Trophoblast cell (in vitro differentiated cells and primary cell): Measurements from ENCODE around the gene ZFHX3.
A peak's percentile ranks its signal among the peaks of the same experiment; 100 is the strongest.

Experiments used
- DNase-seq, 2 donors: peaks; one replicate each; pipeline ENCODE4 v3.0.0-alpha.2; 2016
- H2AFZ ChIP-seq: 2 replicates; pipeline ENCODE4 v1.6.1; 2013; ENCODE audit warnings: low read length, moderate library complexity, mild to moderate bottlenecking; ENCODE audit not compliant: insufficient read depth, poor library complexity
- H2AK5ac ChIP-seq: 2 replicates; pipeline ENCODE4 v1.6.1; 2013; ENCODE audit warnings: mild to moderate bottlenecking, low read length
- H2BK120ac ChIP-seq: 2 replicates; pipeline ENCODE4 v1.6.1; 2013; ENCODE audit warnings: low read length, mild to moderate bottlenecking, moderate library complexity; ENCODE audit not compliant: insufficient read depth, poor library complexity
- H2BK12ac ChIP-seq: 2 replicates; pipeline ENCODE4 v1.6.1; 2013; ENCODE audit warnings: mild to moderate bottlenecking, low read length, moderate library complexity
- H2BK5ac ChIP-seq: 2 replicates; pipeline ENCODE4 v1.6.1; 2013; ENCODE audit warnings: low read length, low read depth, moderate library complexity, mild to moderate bottlenecking; ENCODE audit not compliant: poor library complexity
- H3K14ac ChIP-seq: 2 replicates; pipeline ENCODE4 v1.6.1; 2013; ENCODE audit warnings: mild to moderate bottlenecking, low read length
- H3K18ac ChIP-seq: 2 replicates; pipeline ENCODE4 v1.6.1; 2013; ENCODE audit warnings: mild to moderate bottlenecking, low read length
- H3K23ac ChIP-seq: 2 replicates; pipeline ENCODE4 v1.6.1; 2013; ENCODE audit warnings: low read length
- H3K27ac ChIP-seq: 2 replicates; pipeline ENCODE4 v1.5.1; 2013; ENCODE audit warnings: low read depth, mild to moderate bottlenecking, inconsistent platforms, low read length, moderate library complexity
- H3K27me3 ChIP-seq: 2 replicates; pipeline ENCODE4 v1.6.1; 2013; ENCODE audit warnings: inconsistent platforms, mild to moderate bottlenecking, low read length, moderate library complexity; ENCODE audit not compliant: insufficient read depth
- H3K36me3 ChIP-seq, 2 experiments: 1 replicate in 1 of 2; 2 replicates in 1 of 2; pipeline ENCODE4 v1.6.1; 2013; ENCODE audit warnings: low read length in 2 of 2, mild to moderate bottlenecking in 2 of 2, moderate library complexity in 1 of 2; ENCODE audit not compliant: insufficient read depth in 2 of 2, control insufficient read depth in 1 of 2
- H3K4ac ChIP-seq: 2 replicates; pipeline ENCODE4 v1.6.1; 2013; ENCODE audit warnings: low read depth, mild to moderate bottlenecking, low read length, moderate library complexity
- H3K4me1 ChIP-seq, 2 experiments: 1 replicate in 1 of 2; 2 replicates in 1 of 2; pipeline ENCODE4 v1.6.1; 2013; ENCODE audit warnings: low read length in 2 of 2, mild to moderate bottlenecking in 2 of 2, moderate library complexity in 1 of 2; ENCODE audit not compliant: insufficient read depth in 2 of 2, control insufficient read depth in 1 of 2
- H3K4me2 ChIP-seq: 2 replicates; pipeline ENCODE4 v1.6.1; 2013; ENCODE audit warnings: inconsistent platforms, mild to moderate bottlenecking, low read length, moderate library complexity
- H3K4me3 ChIP-seq: 2 replicates; pipeline ENCODE4 v1.5.1; 2013; ENCODE audit warnings: mild to moderate bottlenecking, low read depth, low read length, inconsistent platforms
- H3K79me1 ChIP-seq: one replicate; pipeline ENCODE4 v1.6.1; 2013; ENCODE audit warnings: low read length
- H3K79me2 ChIP-seq: 2 replicates; pipeline ENCODE4 v1.6.1; 2013; ENCODE audit warnings: low read length, mild to moderate bottlenecking; ENCODE audit not compliant: control insufficient read depth, insufficient read depth, poor library complexity
- H3K9ac ChIP-seq: 2 replicates; pipeline ENCODE4 v1.6.1; 2013; ENCODE audit warnings: mild to moderate bottlenecking, low read length
- H3K9me3 ChIP-seq: 2 replicates; pipeline ENCODE4 v1.6.1; 2013; ENCODE audit warnings: low read depth, mild to moderate bottlenecking, control low read depth, inconsistent platforms, low read length; ENCODE audit not compliant: insufficient read depth
- H4K12ac ChIP-seq: 2 replicates; pipeline ENCODE4 v1.6.1; 2013; ENCODE audit warnings: low read depth, mild to moderate bottlenecking, low read length, moderate library complexity
- H4K8ac ChIP-seq: 2 replicates; pipeline ENCODE4 v1.6.1; 2013; ENCODE audit warnings: low read depth, mild to moderate bottlenecking, low read length, moderate library complexity
- H4K91ac ChIP-seq: one replicate; pipeline ENCODE4 v1.6.1; 2013; ENCODE audit warnings: low read depth, mild to moderate bottlenecking, low read length, moderate library complexity
- WGBS: extraction: QIAGEN DNeasy Blood & Tissue Kit; methylation state at CpG from one replicate; pipeline ENCODE4 v1.1.7; 2013; ENCODE audit warnings: missing lambda C conversion rate; ENCODE audit not compliant: insufficient read length, insufficient coverage; ENCODE audit errors: extremely low coverage; 5-methylcytosine and 5-hydroxymethylcytosine counted together

The ZFHX3 gene

DNA sequence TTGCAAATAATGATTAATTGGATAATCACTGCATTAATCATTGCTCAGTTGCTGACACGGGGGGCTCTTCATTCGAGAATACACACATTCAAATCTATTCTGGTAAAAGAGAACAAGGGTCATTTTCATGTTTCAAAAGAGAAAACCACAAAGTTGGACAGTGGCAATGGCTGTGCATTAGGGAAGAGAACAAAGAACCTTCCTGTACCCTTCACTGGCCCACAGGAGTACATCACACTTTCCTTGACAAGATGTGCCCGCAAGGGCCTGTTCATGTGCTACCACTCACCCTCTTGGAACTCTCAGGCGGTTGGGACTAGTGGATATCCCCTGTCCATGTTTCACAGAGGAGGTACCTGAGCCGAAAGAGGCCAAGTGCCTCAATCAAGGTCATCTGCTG lies 223.2 kb downstream of the ZFHX3 start:
- Histone ChIP-seq H3K4ac (no peak overlapping the region), H3K27ac (no peak overlapping the region), H3K79me1 (no peaks in the 10 kb centered on the region), H4K8ac (no peak overlapping the region), H3K9ac (no peak overlapping the region), H3K4me3 (no peak overlapping the region), H3K4me2 (no peak overlapping the region), H2BK120ac (no peak overlapping the region), H3K27me3 (no peaks in the 10 kb centered on the region), H3K79me2 (no peaks in the 10 kb centered on the region), H2AFZ (no peak overlapping the region), H3K18ac (no peak overlapping the region), H3K4me1 (no peaks in the 10 kb centered on the region), H2BK12ac (no peak overlapping the region), H4K12ac (no peak overlapping the region), H4K91ac (no peak overlapping the region), H3K14ac (no peak overlapping the region), H2BK5ac (no peak overlapping the region), H2AK5ac (no peak overlapping the region), H3K23ac (no peak overlapping the region), H3K9me3 (no peaks in the 10 kb centered on the region), H3K36me3 (peaks cover 9% of the 10 kb centered on the region in 2 experiments)
- DNase-seq = no peak
- WGBS = no CpG with 5 or more reads among the region's 5 CpGs

DNA sequence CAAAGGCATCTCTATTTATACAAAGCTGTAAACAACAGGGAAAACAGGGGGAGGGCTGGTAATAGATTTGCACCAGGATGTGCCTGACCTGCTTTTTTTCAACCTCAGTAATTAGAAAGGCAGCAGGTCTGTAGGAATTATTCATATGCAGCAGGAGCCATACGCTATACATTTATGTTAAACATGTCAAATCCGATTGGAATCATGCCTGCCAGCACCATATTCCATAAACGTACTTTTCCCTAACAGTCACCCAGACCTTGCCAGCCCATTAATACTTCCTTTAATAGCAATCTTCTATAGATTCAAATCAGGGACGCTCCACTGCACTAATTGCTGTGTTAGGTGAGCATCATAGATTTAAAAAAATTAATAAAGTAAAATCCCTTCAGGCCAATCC lies 223.9 kb downstream of the ZFHX3 start:
- no peak overlapping the region for H3K9ac ChIP-seq
- no peak overlapping the region for H3K4ac ChIP-seq
- H2AK5ac ChIP-seq = no peak overlapping the region
- no CpG with 5 or more reads among the region's 4 CpGs for WGBS
- H3K27ac ChIP-seq = no peak overlapping the region
- H4K12ac ChIP-seq = no peak overlapping the region
- no peaks in the 10 kb centered on the region for H3K9me3 ChIP-seq
- H3K4me3 ChIP-seq = no peak overlapping the region
- no peaks in the 10 kb centered on the region for H3K79me2 ChIP-seq
- no peak overlapping the region for H2BK5ac ChIP-seq
- H3K14ac ChIP-seq = no peak overlapping the region
- H3K18ac ChIP-seq = no peak overlapping the region
- peaks cover 4 to 6% of the 10 kb centered on the region in 2 experiments for H3K36me3 ChIP-seq
- no peak overlapping the region for H2BK12ac ChIP-seq
- no peak overlapping the region for H4K91ac ChIP-seq
- no peak for DNase-seq
- H2AFZ ChIP-seq = no peak overlapping the region
- no peaks in the 10 kb centered on the region for H3K79me1 ChIP-seq
- H3K27me3 ChIP-seq = no peaks in the 10 kb centered on the region
- no peaks in the 10 kb centered on the region for H3K4me1 ChIP-seq
- H3K4me2 ChIP-seq = no peak overlapping the region
- no peak overlapping the region for H3K23ac ChIP-seq
- no peak overlapping the region for H2BK120ac ChIP-seq
- H4K8ac ChIP-seq = no peak overlapping the region

DNA sequence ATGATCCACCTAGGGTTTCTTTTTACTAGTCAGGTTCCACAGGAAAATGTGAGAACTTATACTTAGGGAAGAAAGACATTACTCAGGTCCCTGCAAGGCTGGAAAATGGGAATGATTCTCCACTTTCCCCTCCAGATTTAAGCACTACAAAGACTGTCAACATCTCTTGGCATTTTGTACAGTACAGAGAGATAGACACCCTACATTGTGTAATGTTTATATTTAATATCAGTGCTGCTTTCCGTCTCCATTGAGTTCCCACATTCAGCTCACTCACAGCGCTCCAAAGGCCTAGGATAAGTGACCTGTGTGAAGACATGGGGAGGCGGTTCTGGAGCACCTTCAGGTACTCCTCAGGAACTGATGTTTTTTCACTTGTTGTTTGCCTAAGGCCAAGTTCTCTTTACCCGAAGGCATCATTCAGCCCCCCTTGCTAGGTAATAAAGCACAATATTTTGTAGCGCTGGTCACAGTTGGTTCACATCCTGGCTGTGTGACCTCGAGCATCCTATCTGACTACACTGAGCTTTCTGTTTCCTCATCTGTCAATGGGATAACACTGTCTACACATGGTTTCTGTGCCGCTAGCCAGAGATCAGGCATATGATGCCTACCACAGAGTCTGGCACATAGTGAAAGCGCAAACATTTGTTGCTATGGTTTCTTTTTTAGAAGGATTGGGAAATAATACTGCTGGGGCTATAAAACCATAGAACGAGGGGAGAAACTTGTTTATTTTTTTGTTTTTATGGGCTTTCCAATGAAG lies 226.6 kb downstream of the ZFHX3 start:
- Histone ChIP-seq H3K79me1 (no peaks in the 10 kb centered on the region), H3K27me3 (no peaks in the 10 kb centered on the region), H4K12ac (no peak overlapping the region), H3K9me3 (no peaks in the 10 kb centered on the region), H3K9ac (no peak overlapping the region), H3K23ac (no peak overlapping the region), H3K14ac (no peak overlapping the region), H4K8ac (no peak overlapping the region), H2AK5ac (no peak overlapping the region), H3K36me3 (peaks cover 0 to 2% of the 10 kb centered on the region in 2 experiments), H3K18ac (no peak overlapping the region), H3K4me1 (no peaks in the 10 kb centered on the region), H3K4me2 (no peak overlapping the region), H2AFZ (no peak overlapping the region), H4K91ac (no peak overlapping the region), H2BK12ac (no peak overlapping the region), H2BK5ac (no peak overlapping the region), H3K79me2 (no peaks in the 10 kb centered on the region), H3K4me3 (no peak overlapping the region), H3K27ac (no peak overlapping the region), H2BK120ac (no peak overlapping the region), H3K4ac (no peak overlapping the region)
- WGBS = no CpG with 5 or more reads among the region's 9 CpGs
- no peak for DNase-seq

DNA sequence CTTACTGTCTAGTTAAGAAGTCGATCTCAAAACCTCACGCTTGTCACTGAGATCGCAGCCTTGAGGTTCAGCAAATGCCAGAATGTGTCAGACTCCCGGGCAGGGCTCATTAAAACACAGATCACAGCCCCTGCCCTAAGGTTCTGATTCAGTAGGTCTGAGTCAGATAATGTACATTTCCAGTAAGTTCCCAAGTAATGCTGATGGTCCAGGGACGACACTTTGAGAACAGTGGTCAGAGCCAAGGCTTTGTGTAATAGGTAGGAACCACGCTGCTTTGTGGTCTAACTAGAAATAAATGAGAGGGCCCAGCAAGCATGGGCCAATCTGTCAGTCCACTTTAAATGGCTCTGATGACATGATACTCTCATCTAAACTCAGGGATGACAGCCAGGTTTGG lies 228.6 kb downstream of the ZFHX3 start:
- Histone ChIP-seq H3K4me2 (no peak overlapping the region), H2BK5ac (no peak overlapping the region), H3K4ac (no peak overlapping the region), H2AK5ac (no peak overlapping the region), H3K9ac (no peak overlapping the region), H3K79me1 (no peaks in the 10 kb centered on the region), H3K9me3 (no peaks in the 10 kb centered on the region), H2BK12ac (no peak overlapping the region), H3K4me3 (no peak overlapping the region), H3K14ac (no peak overlapping the region), H3K23ac (no peak overlapping the region), H4K12ac (no peak overlapping the region), H3K18ac (no peak overlapping the region), H4K8ac (no peak overlapping the region), H4K91ac (no peak overlapping the region), H3K36me3 (peaks cover 0 to 2% of the 10 kb centered on the region in 2 experiments), H3K4me1 (no peaks in the 10 kb centered on the region), H3K27ac (no peak overlapping the region), H2AFZ (no peak overlapping the region), H3K79me2 (no peaks in the 10 kb centered on the region), H3K27me3 (no peaks in the 10 kb centered on the region), H2BK120ac (no peak overlapping the region)
- WGBS = no CpG with 5 or more reads among the region's 6 CpGs
- DNase-seq = peak; percentile 37 to 54
